OCI-LY1 (cell line): ENCODE results near the gene CAPN15.

ENCODE experiments used
- H2AFZ ChIP-seq: fragments of 200-600 bp; sonication (generic), shearing (Covaris generic); 2 replicates; pipeline ENCODE4 v1.6.0; 2014; ENCODE audit warnings: antibody characterized with exemption, mild to moderate bottlenecking, low read length
- H3F3A ChIP-seq: fragments of 200-600 bp; sonication (generic), shearing (Covaris generic); 2 replicates; pipeline ENCODE4 v1.6.0; 2014; ENCODE audit warnings: mild to moderate bottlenecking, antibody characterized with exemption, low read length, moderate library complexity; ENCODE audit not compliant: insufficient read depth
- H3K27ac ChIP-seq: fragments of 200-600 bp; sonication (generic); 2 replicates; pipeline ENCODE4 v1.5.1; 2014; ENCODE audit warnings: low read length, mixed run types, mild to moderate bottlenecking, low read depth; ENCODE audit not compliant: poor library complexity, severe bottlenecking
- H3K27me3 ChIP-seq: fragments of 200-600 bp; sonication (generic); 2 replicates; pipeline ENCODE4 v1.6.0; 2014; ENCODE audit warnings: antibody characterized with exemption, mild to moderate bottlenecking, low read length, moderate library complexity; ENCODE audit not compliant: insufficient read depth
- H3K36me3 ChIP-seq: fragments of 200-600 bp; sonication (generic); 2 replicates; pipeline ENCODE4 v1.6.1; 2014; ENCODE audit warnings: mild to moderate bottlenecking, antibody characterized with exemption, low read length, moderate library complexity, mixed read lengths; ENCODE audit not compliant: insufficient read depth
- H3K4me1 ChIP-seq: fragments of 200-600 bp; sonication (generic); 2 replicates; pipeline ENCODE4 v1.5.1; 2014; ENCODE audit warnings: mild to moderate bottlenecking, low read length, moderate library complexity; ENCODE audit not compliant: insufficient read depth, severe bottlenecking
- H3K4me2 ChIP-seq: fragments of 200-600 bp; sonication (generic), shearing (Covaris generic); 2 replicates; pipeline ENCODE4 v1.6.1; 2014; ENCODE audit warnings: low read length
- H3K4me3 ChIP-seq: fragments of 200-600 bp; sonication (generic); 2 replicates; pipeline ENCODE4 v1.5.1; 2014; ENCODE audit warnings: low read length, low read depth, mild to moderate bottlenecking, mixed read lengths; ENCODE audit not compliant: poor library complexity, severe bottlenecking
- H3K79me2 ChIP-seq: fragments of 200-600 bp; shearing (Covaris generic); 2 replicates; pipeline ENCODE4 v1.6.1; 2016; ENCODE audit warnings: mixed run types, low read length, mixed read lengths; ENCODE audit not compliant: insufficient read depth
- H3K9ac ChIP-seq: fragments of 200-600 bp; sonication (generic), shearing (Covaris generic); 2 replicates; pipeline ENCODE4 v1.6.1; 2014; ENCODE audit warnings: mild to moderate bottlenecking, low read length, mixed read lengths
- H3K9me2 ChIP-seq: fragments of 200-600 bp; sonication (generic), shearing (Covaris generic); 2 replicates; pipeline ENCODE4 v1.6.1; 2014; ENCODE audit warnings: low read depth, mild to moderate bottlenecking, low read length, mixed read lengths
- H3K9me3 ChIP-seq: fragments of 200-600 bp; shearing (Covaris generic); 2 replicates; pipeline ENCODE4 v1.6.1; 2014; ENCODE audit warnings: low read length, mixed read lengths
- H4K20me1 ChIP-seq: fragments of 200-600 bp; sonication (generic), shearing (Covaris generic); 2 replicates; pipeline ENCODE4 v1.6.0; 2016; ENCODE audit warnings: mild to moderate bottlenecking, low read length; ENCODE audit not compliant: insufficient read depth
- CTCF ChIP-seq: fragments of 200-600 bp; sonication (generic), shearing (Covaris generic); IDR thresholded peaks from 2 replicates; pipeline ENCODE4 v1.5.1; 2017; ENCODE audit warnings: mild to moderate bottlenecking, antibody characterized with exemption, low read length, moderate library complexity, mixed read lengths
- EZH2 ChIP-seq: fragments of 200-600 bp; sonication (generic), shearing (Covaris generic); IDR thresholded peaks from 2 replicates; pipeline ENCODE4 v1.8.0; 2017; ENCODE audit warnings: borderline replicate concordance, mixed run types, mild to moderate bottlenecking, antibody characterized with exemption, low read length, moderate library complexity, mixed read lengths

Gene CAPN15

GRCh38 chr16:590188-590814, 62.8 kb downstream of the CAPN15 start:
- Histone ChIP-seq H3K9ac (peak overlapping the region; percentile 87), H4K20me1 (no peaks in the 10 kb centered on the region), H3K27ac (no peak overlapping the region)

GRCh38 chr16:590815-591200, 63.3 kb downstream of the CAPN15 start:
- no peak for TF ChIP-seq EZH2
- no peak for TF ChIP-seq CTCF
- Histone ChIP-seq H2AFZ (no peak overlapping the region), H3K9me3 (no peaks in the 10 kb centered on the region), H3K9me2 (no peaks in the 10 kb centered on the region), H3K27me3 (no peaks in the 10 kb centered on the region), H3K4me2 (peak overlapping the region; percentile 97), H3K36me3 (no peaks in the 10 kb centered on the region), H3K4me3 (peak overlapping the region; percentile 88), H3F3A (no peaks in the 10 kb centered on the region), H4K20me1 (no peaks in the 10 kb centered on the region), H3K27ac (no peak overlapping the region), H3K9ac (peak overlapping the region; percentile 87), H3K79me2 (no peaks in the 10 kb centered on the region), H3K4me1 (peaks cover 37% of the 10 kb centered on the region)

More at GRCh38 chr16:590188-590814, 62.8 kb downstream of the CAPN15 start:
- H3K9me2 ChIP-seq: no peaks in the 10 kb centered on the region
- H3K4me2 ChIP-seq: peak overlapping the region; percentile 97
- H3K79me2 ChIP-seq: no peaks in the 10 kb centered on the region
- H3K4me1 ChIP-seq: peaks cover 37% of the 10 kb centered on the region
- H3K27me3 ChIP-seq: no peaks in the 10 kb centered on the region
- peak overlapping the region; percentile 88 for H3K4me3 ChIP-seq
- no peaks in the 10 kb centered on the region for H3K9me3 ChIP-seq
- no peak for TF ChIP-seq EZH2
- no peak for TF ChIP-seq CTCF
- H3K36me3 ChIP-seq: no peaks in the 10 kb centered on the region
- H2AFZ ChIP-seq: no peak overlapping the region
- no peaks in the 10 kb centered on the region for H3F3A ChIP-seq

- Histone ChIP-seq H4K20me1 (no peaks in the 10 kb centered on the region), H3K4me2 (peak overlapping the region; percentile 97), H3F3A (no peaks in the 10 kb centered on the region), H3K4me3 (peak overlapping the region; percentile 88), H3K9me3 (no peaks in the 10 kb centered on the region), H3K4me1 (peaks cover 37% of the 10 kb centered on the region), H3K79me2 (no peaks in the 10 kb centered on the region), H3K27me3 (no peaks in the 10 kb centered on the region), H3K36me3 (no peaks in the 10 kb centered on the region), H3K9ac (peak overlapping the region; percentile 87; the same call in 1 of the 2 replicates), H2AFZ (no peak overlapping the region), H3K9me2 (no peaks in the 10 kb centered on the region), H3K27ac (no peak overlapping the region)
- TF ChIP-seq EZH2 (no peak), CTCF (no peak)
Measured at GRCh38 chr16:591231-591630, 63.7 kb downstream of the CAPN15 start.
